ENCODE results near the gene TRIM9.

TRIM9 gene

GRCh38 chr14:51041883-51042282, 53.0 kb downstream of the TRIM9 start:
- no peak for DNase-seq

- DNase-seq, result no peak
Observed at GRCh38 chr14:51041108-51041531, 53.8 kb downstream of the TRIM9 start.

GRCh38 chr14:51039252-51039651, 55.7 kb downstream of the TRIM9 start:
- no peak for DNase-seq

DNA sequence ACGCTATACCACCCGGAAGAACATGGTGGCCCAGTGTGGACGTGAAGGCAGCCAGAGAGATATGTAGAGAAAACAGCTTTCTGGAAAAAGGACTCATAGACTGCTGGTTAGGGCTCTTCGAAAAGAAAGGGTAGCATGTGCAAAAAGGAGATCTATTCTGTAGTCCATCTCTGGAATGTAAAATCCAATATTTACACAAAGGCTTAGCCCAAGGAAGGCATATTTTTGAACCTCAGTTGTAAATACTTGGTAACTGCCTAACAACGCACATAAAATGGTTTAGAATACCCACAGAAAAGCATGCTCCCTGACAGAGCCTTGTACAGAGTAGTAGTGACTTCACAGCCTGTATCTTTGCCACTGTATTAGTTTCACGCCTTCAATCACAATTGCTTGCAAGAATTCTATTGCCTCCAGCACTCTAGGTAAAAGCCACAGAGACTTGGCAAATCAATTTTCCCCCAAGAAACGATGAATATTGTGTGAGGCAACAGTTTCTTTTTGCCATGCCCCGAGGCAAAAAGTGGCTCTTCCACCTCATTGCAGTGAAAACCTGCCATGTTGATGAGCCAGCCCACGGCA, 59.2 kb downstream of the TRIM9 start:
- no peak for DNase-seq

- DNase-seq, result no peak
Observed at GRCh38 chr14:51028851-51029754, 65.8 kb downstream of the TRIM9 start.

DNA sequence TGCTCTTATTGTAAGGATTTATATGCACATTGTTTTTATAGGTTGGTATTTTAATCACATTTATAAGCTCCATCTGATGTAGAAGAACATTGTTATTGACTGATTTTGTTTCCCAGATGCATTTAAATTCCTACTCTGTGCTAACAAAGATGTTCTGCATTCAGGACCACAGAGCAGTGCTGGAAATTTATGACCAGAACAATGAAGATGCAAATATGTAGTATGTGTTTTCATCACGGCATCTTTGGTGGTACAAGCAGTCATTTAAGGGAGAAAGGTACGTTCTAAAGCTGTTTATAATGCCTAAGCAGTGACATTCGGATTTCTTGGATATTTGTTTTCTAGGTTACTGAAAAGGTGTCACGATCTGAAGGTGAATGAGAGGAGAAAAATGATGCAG, 66.5 kb downstream of the TRIM9 start:
- DNase-seq, result no peak

DNA sequence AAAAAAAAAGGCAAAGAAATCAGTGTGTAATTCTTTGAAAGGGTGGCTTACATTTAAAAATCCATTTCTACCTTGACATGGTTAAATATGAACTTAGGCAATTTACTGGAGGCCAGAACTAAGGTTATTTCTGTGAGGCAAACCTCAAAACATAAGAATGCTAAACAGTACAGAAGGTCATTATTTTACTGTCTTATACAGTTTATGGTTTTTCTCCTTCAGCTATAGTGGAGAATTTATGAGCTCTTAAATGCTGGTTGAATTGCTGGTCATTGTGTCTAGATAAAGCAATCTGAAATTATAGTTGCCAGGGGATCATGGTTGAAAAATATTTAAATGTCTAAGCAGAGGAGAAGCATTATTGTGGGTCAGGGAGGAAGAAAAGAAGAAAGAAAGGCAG, 70.5 kb downstream of the TRIM9 start:
- DNase-seq, result no peak

- DNase-seq, result no peak
Observed at GRCh38 chr14:51023964-51024363, 70.9 kb downstream of the TRIM9 start.

DNA sequence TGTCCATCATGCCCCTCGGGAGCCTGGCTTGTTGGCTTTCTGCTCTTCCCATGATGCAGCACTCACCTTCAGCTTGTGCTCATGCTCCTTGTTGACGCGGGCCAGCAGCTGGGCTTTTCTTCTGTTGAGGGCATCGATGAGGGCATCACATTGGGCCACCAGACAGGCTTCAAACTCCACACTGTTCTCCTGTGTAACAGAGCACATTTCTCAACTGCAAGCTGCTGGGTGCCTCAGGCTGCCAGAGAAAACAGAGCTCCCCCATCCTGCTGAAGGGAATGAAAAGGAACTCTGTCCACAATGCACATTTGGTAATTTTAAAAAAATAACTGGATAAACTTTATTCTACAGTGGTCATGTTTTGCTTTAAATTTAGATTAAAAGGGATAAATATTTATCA, 72.1 kb downstream of the TRIM9 start:
- DNase-seq, result no peak

DNA sequence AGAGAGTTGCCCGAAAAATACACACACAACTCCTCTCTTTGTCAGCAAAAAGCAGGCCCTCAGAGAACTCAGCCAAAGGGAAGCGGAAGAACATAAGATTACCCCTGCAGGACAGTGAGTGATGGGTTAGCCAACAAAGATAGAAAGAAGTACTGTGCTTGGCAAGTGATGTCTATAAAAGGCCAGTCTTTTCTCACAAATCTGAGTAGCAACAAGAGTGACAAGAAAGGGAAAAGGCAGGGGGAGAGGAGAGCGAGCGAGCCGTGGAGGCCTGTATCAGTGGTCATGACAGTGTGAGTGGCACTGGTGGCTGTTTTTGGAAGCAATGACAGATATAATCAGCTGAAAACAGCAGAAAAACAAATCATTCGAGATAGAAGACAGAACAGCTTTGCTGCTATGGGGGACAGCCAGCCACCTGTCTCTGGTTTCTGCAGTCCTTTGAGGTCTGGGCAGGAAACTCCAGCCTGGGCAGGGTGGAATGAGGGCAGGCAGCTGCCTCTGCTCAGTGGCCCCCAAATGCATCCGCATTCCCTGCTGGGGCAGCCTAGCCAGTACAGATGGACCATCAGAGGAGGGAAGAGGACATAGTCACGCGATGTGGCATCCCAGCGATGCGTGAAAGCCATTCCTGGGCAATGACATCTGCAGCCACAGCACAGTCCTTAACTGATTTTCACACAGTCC, 74.7 kb downstream of the TRIM9 start:
- no peak for DNase-seq

- DNase-seq, result no peak
Observed at GRCh38 chr14:51019089-51019488, 75.8 kb downstream of the TRIM9 start.

GRCh38 chr14:51018521-51018920, 76.4 kb downstream of the TRIM9 start:
- DNase-seq, result no peak

GRCh38 chr14:51014625-51015024, 80.3 kb downstream of the TRIM9 start:
- no peak for DNase-seq

DNA sequence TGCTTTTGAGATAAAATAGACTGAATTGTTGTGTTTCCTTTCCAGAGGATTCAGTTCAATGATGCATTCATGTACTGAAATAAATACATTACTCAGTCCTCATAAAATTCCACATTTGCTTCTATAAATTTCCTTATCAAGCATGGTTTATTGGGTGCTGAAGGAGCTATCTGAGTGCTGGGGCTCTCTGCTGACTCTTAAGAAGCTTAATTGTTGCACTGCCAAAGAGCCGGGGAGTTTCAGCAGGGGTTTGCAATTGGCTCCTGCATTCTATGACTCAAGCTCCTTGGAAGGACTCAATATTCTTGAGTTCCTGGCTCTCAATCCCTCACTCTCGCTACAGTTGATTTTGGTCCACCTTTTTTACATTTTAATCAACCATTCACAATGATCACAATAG, 80.8 kb downstream of the TRIM9 start:
- no peak for DNase-seq

- DNase-seq, result no peak
Observed at GRCh38 chr14:51012055-51012454, 82.8 kb downstream of the TRIM9 start.

GRCh38 chr14:51008446-51008845, 86.5 kb downstream of the TRIM9 start:
- DNase-seq, result no peak

- no peak for DNase-seq
Observed at GRCh38 chr14:51006781-51007211, 88.1 kb downstream of the TRIM9 start.

DNA sequence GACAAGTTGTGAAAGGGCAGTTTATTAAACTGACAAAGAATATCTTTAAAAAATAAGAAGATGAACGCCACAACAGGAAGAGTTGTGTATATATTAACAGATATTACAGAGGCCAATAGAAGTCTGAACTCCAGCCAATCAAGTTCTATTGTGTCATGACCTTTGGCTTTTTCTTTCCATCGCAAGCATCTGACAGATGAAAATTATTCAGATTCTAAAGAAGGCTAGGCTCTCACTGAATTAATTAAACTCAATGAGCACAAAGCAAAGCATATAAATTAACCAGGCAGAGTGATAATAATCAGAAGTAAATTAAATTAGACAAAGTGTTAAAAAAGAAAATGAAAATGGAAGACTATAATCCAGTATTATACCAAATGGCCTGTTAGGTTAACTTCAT, 88.6 kb downstream of the TRIM9 start:
- no peak for DNase-seq

GRCh38 chr14:51004801-51005526, 89.9 kb downstream of the TRIM9 start:
- DNase-seq, result no peak

GRCh38 chr14:51004352-51004800, 90.5 kb downstream of the TRIM9 start:
- DNase-seq, result no peak

GRCh38 chr14:51002406-51002999, 92.4 kb downstream of the TRIM9 start:
- DNase-seq, result no peak

DNA sequence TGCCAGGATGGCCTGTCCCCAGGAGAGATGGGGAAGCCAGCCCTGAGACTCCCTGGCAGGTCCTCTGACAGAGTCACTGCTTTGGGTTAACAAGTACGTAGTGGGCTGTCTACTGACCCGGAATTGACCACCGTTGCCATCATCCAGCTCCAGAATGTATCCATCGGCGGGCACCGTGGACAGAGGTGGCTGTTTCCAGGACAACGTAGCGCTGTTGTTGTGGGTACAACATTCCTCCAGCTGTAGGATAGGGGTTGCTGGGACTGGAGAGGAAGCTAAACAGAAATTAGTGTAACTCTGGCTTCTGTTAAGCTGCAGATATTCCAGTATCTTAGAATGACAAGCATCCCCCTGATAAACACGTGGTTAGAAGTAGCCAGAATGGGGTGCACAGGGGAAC, 94.3 kb downstream of the TRIM9 start:
- DNase-seq, result no peak

DNA sequence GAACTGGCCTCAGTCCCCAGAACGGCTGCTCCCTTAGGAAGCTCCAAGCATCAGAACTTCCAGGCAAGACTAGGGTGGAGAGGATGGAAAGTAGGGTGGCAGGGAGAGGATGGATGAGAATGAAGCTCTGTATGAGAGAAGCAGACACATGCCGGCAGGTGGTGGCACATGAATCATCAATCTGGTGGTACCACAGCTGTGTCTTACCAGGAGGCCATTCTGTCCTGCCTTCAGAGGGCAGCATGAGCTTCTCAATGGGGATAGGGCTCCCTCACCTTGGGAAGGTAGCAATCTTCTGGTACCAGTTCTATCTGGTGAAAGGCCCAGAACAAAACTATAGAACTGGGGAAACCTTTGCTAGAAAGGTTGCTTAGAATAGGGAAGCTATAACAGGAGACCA, 95.2 kb downstream of the TRIM9 start:
- DNase-seq, result no peak

Measured in activated CD4-positive, CD25-positive, alpha-beta regulatory T cell treated with anti-CD3 and anti-CD28 coated beads, Interleukin-2, amount 50 U/mL, for 72 hours (primary cell).